Measurements from ENCODE around the gene ADH5.
"Not testable (repeated sequence)": the region's sequence is repeated elsewhere in the genome, so short reads cannot be mapped to it uniquely, and the experiment has no call there.

ADH5 gene

DNA sequence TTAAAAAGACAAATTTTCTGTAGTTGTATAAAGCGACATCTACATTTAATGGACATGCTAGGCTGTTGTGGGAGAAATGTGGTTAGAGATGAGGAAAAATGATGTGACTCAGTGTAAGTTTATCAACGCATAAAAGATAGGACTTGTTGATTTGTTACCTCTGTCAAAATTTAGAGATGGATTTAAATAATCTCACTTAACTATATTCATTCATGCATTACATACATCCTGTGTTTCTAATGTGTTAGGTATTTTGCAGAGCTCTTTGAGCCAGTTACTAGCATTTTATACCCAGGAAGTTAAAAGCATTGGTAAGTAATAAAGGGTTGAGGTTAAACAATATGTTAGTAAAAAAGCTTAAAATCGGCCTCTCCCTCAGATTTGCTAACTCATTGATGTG is 58.7 kb downstream of the ADH5 start:
- DNase-seq (ENCODE audit: low read depth): no peak

DNA sequence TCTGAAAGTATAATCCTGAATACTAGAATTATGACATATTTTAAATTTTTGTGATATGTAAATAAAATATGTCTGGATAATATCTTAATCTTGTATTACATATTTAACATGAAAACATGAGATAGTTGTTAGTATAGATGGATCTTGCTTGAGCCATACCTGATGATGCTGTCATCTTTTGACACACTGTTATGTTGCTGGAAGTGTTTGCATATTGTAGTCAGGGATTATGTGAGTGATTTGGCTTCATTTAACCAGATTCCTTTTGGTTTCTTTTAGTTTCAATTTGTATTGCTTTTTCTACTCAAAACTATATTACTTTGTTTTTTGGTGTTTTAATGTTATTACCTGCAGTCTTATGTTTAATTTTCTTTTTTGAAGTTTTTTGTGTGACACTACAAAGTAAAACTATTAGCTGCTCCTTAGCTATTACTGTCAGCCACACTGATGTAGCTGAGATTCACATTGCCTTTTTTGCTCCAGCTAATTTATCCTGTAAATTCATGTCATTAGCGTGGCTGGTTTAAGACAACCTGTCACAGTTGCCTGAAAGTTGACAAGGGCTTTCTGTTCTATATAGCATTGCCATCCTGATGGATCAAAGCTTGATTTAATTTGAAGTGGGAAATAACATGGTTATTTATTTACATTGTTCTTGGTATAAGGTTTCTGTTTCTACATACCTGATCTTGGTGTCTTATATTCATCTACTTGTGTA is 59.4 kb downstream of the ADH5 start:
- no peak for DNase-seq (ENCODE audit: low read depth)

DNA sequence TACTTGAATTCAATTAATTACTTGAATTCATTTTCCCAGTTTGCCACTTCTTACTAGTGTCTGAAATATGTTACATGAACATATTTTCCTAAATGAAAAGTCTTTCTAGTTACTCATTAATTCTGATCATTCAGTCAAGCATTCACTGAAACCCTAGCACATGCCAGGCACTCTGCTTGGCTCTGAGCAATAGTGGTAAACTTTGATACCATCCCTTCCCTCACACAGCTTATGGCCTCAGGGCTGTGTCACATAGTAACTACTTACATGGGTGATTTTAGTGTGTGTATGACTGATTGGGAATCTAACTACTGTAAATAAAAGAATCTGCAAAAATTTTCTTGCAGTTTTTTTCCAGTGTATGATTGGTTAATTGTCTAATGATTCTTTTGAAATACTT is 60.4 kb downstream of the ADH5 start:
- no peak for DNase-seq (ENCODE audit: low read depth)

DNA sequence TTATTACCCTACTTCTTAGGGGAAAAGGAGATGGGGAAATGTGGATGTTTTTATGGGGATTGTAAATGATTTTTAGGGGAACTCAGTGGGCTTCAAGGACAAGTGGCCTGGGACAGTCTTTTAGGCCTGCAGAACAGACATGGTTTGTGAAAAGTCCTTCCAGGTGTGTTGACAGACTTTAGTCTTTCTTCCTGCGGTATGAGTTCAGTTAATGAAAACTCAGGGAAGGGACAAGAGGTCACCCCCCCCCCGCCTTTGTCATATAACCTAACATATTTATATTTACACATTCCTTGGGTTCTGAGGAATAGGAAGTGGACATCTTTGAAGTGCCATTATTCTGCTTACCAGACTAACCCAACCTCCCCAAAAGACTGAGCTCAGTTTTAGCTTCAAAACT is 61.3 kb downstream of the ADH5 start:
- DNase-seq (ENCODE audit: low read depth): no peak

DNA sequence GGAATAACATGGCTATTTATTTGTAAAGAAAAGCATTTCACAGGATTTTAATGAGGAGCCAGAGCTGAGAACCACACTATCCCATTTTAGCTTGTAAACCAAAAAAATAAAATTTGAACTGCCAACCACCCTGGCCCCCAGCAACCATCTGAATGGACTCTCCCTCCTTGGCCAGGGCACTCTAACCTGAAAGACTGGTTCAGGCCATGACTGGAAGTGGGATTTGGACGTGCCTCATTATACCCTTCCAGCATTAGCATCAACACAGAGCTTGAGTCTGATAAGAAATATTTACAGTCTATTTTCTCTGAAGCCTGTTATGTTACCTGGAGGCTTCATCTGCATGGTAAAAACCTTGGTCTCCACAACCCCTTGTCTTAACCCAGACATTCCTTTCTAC is 63.1 kb downstream of the ADH5 start:
- no peak for DNase-seq (ENCODE audit: low read depth)

DNA sequence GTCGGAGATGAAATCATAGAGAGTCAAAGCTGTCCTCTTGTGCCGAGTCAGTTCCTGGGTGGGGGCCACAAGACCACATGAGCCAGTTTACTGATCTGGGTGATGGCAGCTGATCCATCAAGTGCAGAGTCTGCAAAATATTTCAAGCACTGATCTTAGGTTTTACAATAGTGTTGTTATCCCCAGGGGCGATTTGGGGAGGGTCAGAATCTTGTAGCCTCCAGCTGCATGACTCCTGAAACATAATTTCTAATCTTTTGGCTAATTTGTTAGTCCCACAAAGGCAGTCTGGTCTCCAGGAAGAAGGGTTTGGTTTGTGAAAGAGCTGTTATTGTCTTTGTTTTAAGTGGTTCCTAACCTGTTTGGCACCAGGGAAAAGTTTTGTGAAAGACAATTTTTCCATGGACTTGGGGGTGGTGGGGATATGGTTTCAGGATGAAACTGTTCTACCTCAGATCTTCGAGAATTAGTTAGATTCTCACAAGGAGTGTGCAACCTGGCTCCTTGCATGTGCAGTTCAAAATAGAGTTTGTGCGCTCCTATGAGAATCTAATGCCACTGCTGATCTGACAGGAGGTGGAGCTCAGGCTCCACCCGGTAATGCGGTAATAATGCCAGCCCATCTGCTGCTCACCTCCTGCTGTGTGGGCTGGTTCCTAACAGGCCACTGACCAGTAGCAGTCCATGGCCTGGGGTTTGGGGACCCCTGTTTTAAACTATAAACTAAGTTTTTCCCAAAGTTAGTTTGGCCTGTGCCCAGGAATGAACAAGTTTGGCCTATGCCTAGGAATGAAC is 63.9 kb downstream of the ADH5 start:
- DNase-seq (ENCODE audit: low read depth): no peak

DNA sequence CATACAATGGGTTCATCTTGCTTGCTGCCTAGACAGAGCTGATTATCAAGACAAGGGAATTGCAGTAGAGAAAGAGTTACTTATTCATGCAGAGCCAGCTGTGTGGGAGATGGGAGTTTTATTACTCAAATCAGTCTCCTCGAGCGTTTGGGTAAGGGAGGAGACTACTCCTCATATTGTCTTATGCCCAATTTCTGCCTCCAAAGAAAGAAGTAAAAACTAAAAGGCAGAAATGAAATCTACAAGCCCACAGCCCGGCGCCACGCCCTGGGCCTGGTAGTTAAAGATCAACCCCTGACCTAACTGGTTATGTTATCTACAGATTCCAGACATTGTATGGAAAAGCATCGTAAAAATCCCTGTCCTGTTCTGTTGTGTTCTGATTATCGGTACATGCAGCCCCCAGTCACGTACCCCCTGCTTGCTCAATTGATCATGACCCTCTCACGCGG is 64.8 kb downstream of the ADH5 start:
- DNase-seq (ENCODE audit: low read depth): not testable (repeated sequence)

DNA sequence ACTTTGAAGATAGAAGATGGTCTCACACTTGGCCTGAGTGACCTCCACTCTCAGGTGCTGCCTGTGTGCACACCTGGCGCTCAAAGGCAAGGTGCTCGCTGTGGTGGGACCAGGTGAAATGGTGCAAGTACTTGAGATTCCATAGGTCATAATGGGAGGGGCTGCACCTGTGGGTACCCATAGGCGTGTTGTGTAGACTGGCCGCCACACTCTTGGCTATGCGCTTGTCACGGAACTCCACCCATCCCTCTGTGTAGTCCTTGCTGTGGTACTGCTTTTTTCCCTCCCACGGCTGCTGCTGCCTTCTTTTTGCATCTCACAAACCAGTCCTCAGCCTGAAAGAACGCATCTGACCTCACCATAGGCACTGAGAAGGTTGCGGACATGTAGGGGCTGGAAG is 66.0 kb downstream of the ADH5 start:
- no peak for DNase-seq (ENCODE audit: low read depth)

DNA sequence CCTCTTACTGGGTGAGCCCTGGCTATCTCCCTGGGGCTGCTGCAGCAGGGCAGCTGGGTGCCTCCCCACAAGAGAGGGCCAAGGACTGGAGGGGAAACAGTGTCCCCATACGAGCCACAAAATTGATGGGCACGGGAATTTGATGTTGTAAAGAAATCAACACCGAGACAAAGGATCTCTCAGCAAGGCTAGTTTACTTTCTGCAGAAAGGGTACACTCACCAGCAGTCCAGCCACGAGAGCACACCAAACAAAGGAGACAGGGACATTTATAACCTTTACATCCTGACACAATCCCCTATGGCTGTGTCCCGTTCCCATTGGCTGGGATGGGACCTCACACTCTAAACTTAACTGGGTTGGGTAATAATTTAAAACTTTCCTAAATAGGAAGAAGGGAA is 67.2 kb downstream of the ADH5 start:
- DNase-seq (ENCODE audit: low read depth): no peak

All from activated T-helper 9 cell treated with anti-CD3 and anti-CD28 coated beads, Interleukin-2, amount 50 U/mL, for 16 hours (primary cell).